ENCODE measurements around the gene IL2RA.
"Not testable (repeated sequence)": the region's sequence is repeated elsewhere in the genome, so short reads cannot be mapped to it uniquely, and the experiment has no call there.

The IL2RA gene

DNA sequence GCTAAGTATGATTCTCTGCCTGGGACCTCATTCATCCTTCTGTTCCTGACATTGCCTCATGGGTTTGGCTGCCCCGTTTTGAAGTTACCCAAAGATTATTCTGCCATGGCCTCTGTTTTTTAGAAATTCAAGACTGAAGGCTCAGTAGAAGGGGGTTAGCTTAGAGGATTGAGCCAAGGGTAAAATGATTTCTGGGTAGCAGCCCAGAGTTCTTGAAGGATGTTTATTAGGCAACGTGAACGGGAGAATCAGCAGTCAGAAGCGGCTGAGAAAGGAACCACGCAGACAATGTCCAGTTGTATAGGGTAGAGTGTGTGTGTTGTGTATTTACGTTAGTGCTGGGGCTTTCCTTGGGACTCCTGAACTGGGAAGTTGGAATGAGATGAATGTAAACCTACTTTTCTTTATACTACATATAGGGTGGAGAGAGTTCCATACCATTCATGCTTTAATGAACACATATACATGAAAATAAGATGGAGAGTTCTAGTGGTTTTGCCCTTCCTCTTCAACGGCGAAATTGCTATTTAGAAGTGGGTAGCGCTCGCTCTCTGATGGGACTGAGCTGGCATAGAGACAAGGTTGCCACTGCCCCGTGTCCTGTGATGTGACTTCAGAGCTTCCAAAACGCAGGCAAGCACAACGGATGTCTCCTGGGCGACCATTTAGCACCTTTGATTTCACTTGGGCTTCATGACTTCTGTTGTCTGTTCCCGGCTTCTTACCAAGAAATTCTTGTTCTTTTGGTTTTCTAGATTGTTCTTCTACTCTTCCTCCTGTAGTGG is 49.9 kb downstream of the IL2RA start:
- DNase-seq = no peak

DNA sequence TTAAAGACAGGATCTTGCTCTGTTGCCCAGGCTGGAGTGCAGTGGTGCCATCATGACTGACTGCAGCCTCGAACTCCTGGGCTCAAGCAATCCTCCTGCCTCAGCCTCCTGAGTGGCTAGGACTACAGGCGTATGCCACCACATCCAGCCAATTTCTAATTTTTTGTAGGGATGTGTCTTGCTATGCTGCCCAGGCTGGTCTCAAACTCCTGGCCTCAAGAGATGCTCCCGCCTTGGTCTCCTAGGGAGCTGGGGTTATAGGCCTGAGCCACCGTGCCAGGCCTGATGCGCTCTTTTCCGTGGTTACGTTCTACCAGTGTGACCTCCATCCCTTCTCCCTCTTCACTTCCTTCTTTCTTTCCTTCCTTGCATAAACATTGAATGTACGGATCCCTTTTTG is 50.6 kb downstream of the IL2RA start:
- no peak for DNase-seq

DNA sequence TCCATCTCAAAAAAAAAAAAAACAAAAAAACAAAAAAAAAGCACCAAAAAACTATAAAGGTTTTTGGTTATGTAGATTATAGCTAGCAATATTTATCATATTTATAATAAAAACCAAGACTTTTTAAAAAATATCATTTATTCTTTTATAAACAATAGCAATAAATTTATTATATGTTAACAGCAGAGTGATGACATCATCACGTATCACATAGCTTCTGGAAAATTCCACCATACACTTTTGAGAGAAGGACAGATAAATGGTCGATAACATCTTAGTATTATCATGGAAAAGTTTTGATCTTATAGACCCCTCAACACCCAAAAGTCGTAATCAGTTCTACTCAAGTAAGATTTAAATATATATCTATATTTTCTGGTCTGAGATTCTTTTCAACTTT is 51.6 kb downstream of the IL2RA start:
- DNase-seq = no peak

DNA sequence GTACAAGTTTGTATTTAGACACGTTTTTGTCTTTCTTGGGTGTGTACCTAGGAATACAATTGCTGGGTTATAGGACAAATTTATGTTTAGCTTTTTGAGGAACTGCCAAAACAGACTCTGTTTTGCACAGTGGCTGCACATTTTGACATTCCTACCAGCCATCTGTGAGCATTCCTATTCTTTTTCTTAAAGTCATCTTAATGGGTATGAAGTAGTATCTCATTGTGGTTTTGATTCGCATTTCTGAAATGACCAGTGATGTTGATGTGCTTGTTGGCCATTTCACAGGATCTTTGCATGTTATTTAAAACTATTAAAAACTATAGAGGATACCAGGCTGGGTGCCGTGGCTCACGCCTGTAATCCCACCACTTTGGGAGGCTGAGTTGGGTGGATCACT is 52.2 kb downstream of the IL2RA start:
- DNase-seq = no peak

DNA sequence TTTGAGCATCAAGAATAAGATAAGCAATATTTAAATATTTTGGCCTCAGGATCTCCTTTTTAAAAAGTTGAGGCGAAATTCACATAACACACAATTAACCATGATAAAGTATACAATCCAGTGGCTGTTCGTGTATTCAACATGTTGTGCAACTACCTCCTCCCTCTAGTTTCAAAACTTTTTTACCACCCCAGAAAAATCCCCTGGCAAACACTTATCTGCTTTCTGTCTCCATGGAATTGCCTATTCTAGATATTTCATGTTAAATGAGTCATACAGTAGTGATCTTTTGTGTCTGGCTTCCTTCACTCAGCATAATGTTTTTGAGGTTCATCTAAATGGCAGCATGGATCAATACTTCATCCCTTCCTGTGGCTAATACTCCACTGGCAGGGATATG is 53.0 kb downstream of the IL2RA start:
- no peak for DNase-seq

DNA sequence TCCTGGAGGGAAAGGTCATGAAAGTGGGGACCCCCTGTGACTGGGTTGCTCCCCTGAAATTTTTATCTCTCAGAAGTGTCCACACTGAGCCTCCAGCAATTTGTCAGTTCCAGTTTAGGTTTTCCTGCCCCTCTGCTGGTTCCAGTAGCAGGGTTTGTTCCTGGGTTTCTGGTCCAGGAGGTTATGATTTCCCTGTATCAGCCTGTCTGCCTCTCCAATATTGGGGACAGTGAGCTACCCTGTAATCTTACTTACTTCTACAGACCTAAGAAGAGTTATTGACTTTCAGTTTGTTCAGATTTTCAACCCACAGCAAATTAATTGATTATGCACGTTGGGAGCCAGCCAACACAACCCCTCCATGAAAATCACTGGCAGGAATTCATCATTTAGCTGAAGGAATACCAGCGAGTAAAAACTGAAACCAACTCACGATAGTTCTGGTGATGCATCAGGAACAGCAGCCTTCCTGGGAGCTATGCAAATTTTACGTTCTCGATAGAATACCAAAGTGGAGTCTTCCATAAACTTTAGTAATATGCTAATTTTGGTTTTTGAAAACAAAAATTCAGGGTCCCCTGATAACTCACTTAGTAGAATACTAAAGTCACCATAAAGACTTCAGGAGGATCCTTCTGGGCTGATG is 53.5 kb downstream of the IL2RA start:
- no peak for DNase-seq

DNA sequence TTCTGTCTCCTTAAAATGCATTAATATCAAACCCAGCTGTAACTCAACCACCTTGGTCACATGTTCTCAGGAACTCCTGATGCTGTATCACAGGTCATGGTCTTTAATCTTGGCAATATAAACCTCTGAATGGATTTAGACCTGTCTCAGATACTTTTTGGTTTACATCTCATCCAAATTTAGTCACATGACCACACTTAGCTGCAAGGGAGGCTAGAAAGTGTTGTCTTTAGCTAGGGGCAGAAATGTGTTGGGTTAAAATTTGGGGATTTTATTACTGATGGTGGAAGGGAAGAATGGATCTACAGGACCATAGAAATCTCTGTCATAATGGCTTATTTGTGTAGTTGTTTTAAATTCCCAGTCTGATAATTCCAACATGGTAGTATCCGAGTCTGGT is 55.2 kb downstream of the IL2RA start:
- no peak for DNase-seq

DNA sequence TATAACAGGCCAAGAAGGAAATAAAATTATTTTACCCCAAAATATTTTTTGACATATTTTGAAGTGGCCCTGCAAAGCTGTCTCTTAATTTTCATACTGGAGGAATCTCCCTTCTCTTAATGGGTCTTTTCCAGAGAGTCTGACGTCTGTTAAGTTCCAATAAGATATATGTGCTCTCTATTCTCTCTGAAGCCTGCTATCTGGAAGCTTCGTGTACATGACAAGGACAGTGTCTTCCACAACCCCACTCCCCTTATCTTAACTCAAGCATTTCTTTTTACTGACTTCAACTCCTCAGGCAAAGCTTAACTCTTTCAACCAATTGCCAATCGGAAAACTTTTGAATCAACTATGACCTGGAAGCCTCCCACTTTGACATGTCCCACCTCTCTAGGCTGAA is 55.6 kb downstream of the IL2RA start:
- no peak for DNase-seq

DNA sequence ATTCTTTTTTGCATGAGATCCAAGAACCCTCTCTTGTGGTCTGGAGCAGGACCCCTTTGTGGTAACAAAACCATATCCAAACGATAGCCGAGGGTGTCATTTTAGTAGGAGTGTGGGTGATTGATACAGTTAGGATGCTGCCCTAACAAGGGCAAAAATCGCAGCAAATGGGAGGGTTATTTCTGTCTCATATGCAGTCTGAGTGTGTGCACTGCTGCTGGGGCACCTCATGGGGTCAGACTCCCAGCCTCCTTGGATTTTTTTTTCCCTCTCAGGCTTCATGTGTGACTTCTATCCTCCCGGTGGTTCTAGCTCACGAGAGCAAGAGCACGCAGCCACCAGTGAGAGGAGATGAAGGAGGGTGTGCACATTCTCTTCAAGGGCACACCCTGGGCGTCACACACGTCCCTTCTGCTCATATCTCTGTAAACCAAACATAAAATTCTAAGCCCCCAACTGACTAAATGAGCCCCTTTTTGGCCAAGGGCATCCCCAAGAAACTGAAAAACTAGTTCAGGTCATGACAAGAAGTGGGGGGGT is 56.2 kb downstream of the IL2RA start:
- DNase-seq = no peak

DNA sequence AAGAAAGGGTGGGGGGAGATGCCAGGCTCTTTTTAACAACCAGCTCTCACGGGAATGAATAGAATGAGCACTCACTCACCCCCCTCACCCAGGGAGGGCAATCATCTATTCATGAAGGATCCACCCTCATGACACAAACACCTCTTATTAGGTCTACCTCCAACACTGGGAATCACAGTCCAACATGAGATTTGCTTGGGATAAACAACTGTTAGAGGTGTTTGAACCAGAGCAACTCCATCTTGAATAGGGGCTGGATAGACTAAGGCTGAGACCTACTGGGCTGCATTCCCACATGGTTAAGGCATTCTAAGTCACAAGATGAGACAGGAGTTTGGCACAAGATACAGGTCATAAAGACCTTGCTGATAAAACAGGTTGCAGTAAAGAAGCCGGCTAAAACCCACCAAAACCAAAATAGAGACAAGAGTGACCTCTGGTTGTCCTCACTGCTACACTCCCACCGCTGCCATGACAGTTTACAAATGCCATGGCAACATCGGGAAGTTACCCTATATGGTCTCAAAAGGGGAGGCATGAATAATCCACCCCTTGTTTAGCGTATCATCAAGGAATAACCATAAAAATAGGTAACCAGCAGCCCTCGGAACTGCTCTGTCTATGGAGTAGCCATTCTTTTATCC is 56.9 kb downstream of the IL2RA start:
- not testable (repeated sequence) for DNase-seq

DNA sequence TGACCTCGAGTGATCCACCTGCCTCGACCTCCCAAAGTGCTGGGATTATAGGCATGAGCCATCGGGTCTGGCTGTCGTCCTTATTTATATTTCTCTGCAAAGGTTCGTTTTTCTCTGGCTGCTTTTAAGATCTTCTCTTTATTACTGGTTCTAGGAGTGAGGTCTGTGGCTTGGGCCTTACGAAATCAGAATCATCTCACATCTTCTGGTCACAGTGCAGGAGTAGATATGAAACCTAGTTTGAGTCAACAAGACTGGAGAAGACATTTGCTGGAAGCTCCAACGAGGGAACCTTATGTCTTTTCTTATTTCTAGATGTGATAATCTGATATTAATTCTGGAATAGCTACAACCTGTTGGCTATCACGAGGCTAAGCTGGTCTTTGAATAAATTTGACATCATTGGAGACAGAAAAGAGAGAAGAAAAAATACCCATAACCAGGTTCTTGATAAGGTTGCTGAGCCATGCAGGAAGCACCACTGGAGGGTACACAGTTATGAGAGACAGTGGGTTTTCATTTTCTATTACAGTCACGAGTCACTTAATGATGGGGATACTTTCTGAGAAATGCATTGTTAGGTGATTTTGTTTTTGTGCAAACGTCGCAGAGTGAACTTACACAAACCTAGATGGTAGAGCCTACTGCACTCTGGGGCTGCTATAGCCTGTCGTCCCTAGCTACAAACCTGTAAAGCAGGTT is 59.2 kb downstream of the IL2RA start:
- no peak for DNase-seq

DNA sequence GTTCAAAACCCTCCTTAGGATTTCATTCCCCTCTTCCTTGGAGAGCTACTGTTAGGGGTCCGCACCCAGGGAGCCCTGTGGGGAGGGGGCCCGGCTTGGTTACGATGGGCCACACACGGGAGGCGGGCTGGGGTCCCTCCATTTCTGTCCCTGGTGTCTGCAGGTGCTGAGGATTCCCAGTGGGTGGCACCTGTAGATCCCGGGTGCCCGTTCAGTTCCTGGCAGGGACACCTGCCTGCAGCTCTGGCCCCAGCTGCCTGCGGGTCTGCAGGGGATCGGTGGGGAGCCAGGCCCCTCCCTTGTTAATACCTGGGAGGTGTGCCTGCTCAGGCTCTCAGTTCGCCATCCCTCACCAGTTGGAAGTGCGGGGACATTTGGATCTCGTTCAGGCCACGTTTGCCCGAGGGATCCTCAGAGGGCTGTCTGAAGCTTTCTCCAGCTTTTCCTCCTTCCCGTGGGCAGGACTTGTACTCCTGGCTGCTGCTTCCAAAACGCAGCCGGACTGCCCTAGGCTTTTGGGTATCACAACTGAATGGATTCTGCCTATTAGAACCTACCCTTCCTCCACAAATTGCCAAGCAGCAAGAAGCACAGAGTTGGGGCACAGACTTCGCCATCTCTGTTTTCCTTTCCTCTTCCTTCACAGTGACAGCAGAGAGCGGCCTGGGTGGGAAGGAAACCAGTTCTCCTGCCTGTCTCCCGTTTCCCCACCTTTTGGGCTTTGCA is 62.6 kb downstream of the IL2RA start:
- no peak for DNase-seq

DNA sequence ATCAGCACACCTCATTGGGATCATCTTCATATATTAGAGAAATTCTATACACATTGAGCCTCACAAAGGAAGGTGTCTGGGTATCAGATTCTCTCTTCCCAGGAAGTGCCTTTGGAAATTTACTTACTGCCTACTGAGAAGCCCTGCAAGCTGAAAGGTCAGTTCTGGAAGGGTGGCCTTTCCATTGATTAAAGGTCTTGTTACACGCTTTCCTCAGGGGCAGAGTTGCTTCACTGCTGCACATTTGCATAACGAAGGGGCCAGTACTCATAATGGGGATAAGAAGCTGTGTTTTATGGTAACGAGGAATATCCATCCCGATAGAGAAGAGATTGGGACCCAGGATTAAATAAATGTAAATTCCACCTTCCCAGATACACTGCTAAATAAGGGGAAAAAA is 65.5 kb downstream of the IL2RA start:
- DNase-seq = no peak

DNA sequence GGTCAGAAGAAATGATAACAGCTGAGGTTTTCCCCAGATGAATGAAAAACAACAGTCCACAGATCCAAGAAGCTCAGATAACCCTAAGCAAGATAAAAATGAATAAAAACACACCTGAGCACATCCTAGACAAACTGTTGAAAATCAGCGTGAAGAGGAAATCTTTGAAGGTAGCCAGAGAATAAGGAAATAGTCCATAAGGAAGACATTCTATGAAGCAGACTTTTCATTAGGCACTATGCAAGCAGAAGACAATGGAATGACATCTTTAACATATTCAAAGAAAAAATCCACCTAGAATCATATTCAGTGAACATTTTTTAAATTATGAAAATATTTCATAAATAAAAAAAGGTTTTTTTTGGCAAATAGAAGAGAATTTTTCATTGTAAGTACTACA is 69.8 kb downstream of the IL2RA start:
- DNase-seq = no peak

DNA sequence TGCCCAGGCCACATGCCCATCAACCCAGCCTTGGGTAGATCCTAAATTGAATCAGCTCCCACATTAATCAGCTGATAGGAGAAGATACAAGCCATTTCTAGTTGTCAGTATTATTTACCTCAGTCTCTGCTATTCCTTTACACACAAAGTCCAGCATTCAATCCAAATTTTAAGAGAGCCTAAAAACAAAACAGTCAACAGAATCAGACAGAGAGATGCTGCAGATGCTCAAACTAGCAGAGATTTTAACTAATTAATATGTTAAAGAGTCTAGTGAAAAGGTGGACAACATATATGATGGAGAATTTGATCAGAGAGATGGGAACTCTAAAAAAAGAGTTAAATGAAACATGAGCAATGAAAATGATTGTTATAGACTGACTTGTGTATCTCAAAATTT is 70.5 kb downstream of the IL2RA start:
- DNase-seq = no peak

DNA sequence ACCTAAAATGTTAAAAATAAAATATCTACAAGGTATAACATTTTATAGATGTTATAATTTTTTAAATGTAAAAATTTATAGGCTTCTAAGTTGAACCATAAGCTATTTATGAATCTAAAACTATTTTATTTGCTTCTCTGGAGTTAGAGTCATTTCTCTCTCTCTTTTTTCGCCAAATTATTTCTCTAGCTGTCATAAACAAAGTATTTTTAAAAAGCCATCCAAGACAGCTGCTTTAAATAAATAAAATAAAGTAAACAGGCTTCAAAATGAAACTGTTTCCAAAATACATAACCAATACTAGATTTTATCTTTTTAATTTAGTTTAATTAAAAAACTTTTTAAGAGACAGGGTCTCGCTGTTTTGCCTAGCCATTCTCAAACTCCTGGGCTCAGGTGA is 72.4 kb downstream of the IL2RA start:
- no peak for DNase-seq

DNA sequence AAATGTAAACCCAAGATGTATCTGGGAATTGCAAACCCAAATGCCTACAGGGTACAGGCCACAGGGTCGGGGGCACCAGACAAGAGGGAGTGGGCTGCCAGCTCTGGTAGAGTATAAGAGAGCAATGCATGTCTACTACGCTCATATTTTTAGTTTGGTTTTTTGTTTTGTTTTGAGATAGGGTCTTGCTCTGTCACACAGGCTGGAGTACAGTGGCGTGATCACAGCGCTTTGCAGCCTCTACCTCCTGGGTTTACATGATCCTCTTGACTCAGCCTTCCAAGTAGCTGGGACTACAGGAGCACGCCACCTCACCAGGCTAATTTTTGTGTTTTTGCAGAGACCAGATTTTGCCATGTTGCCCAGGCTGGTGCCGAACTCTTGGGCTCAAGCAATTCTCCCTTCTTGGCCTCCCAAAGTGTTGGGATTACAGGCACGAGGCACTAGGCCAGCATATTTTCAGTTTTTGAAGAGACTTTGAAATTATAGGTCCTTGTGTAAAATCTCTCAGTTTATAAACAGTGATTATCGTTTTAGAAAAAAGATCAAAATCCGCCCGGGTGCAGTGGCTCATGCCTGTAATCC is 73.7 kb downstream of the IL2RA start:
- no peak for DNase-seq

DNA sequence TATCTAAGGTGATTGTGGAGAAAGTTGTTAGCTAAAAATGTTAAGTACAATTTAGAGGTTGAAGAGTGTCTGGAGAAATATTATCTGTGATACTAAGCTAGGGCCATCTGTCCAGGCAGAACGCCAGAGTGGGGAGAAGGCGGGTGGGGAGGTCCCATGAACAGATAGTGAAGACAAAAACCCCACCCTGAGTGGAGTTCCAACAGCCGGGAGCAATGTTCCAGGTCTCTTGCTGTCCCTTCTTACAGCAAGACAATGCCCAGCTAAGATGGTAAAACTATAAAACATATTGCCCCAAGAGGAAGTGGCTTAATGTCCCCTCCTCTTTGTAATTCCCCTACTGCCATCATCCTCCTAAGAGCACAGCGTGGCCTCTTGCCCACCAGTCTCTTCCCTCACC is 74.4 kb downstream of the IL2RA start:
- DNase-seq = no peak

DNA sequence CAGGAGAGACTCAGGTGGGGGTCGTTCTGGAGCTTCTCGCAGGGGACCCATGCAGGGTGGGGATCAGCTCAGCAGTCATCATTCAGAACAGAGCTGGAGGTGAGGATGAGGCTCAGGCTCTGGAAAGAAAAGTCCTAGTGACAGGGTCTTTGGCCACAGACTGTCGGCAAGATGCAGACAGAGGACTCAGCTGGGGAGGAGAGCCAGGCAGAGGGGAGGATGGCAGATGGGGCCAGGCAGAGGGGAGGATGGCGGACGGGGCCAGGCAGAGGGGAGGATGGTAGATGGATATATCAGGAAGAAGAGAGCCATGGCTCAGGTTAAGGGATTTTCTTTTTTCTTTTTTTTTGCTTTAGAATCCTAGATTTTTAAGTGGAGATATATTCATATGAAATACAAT is 77.1 kb downstream of the IL2RA start:
- DNase-seq = no peak

DNA sequence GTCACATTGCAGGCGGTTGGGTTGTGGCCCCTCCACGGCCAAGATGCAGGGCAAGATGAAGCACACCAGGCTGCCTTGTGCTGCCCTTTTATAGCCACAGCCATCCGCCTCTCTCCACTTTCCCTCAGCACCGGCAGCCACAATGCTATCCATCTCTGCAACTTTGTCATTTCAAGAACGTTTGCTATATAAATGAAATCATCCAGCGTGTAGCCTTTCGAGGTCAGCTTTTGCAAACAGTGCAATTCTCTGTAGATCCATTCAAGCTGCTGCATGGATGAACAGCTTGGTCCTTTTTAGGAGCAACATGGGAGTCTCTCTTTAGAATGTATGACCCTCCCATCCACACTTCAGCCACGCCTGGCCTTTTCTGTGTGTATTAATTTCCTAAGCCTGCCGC is 78.4 kb downstream of the IL2RA start:
- no peak for DNase-seq

DNA sequence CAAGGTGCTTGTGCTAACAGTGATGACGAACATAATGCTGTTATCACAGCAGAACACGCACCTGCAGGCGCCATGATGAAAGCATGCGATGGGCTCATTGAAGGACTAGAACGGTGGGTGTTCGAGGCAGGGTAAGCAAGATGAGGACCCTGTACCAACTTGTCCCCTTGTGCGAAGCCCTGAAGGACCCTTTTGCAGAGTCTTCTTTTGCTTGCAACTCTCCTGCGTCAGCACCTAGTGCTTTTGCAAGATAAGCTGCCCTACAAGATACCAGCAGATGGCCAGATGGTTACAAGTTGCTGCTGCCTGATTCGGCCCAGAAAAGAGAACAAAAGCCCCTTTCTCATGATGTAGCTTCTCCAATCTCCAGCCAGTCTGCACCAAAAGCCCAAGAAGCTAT is 80.6 kb downstream of the IL2RA start:
- DNase-seq = no peak

DNA sequence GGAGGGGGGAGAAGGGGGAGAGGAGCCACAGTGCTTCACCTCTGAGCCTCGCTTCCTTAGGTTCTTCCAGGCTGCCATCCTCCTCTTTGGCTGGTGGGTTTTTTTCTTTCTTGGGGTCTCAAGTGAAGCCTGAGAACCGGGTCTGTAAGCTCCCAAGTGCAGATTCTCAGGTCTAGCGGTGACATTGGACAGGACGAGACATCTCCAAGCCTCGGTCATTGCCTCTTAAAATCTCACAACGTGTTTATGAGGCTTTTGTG is 84.0 kb downstream of the IL2RA start:
- DNase-seq = no peak
